OCI-LY7 (cell line): Measurements from ENCODE around the gene BORCS6. TPM values are rescaled to one million over a fixed set of nuclear protein-coding genes. Genes with fewer than 3 reads are reported as not detected.

ENCODE experiments used
- BruUV-seq: library from RNA; stranded (reverse); fragments of 400-500 nt; replicated peaks from 2 replicates; lab custom pipeline; 2021; lab: Mats Ljungman, UMichigan
- CTCF ChIA-PET: fragments of 300-600 bp; sonication (Branson Sonifier 250); formaldehyde crosslinking; loops from one replicate; lab custom pipeline; 2022; ENCODE audit warnings: antibody characterized with exemption; ENCODE audit not compliant: unreplicated experiment; lab: Charles Lee
- POLR2A ChIA-PET: fragments of 300-600 bp; sonication (Branson Sonifier 250); formaldehyde crosslinking; loops from one replicate; lab custom pipeline; 2022; ENCODE audit warnings: antibody characterized with exemption; lab: Charles Lee
- DNase-seq: peaks from one replicate; pipeline ENCODE4 v3.0.0-alpha.2; 2015; ENCODE audit warnings: low spot score
- H2AFZ ChIP-seq: fragments of 200-600 bp; sonication (generic), shearing (Covaris generic); 2 replicates; pipeline ENCODE4 v1.6.1; 2014; ENCODE audit warnings: mild to moderate bottlenecking, antibody characterized with exemption, low read length, moderate library complexity
- H3K27ac ChIP-seq: fragments of 200-600 bp; sonication (generic); 2 replicates; pipeline ENCODE4 v1.5.1; 2014; ENCODE audit warnings: mixed run types, low read depth, mild to moderate bottlenecking, moderate library complexity, low read length, inconsistent platforms; ENCODE audit not compliant: poor library complexity, severe bottlenecking
- H3K36me3 ChIP-seq: fragments of 200-600 bp; sonication (generic); 2 replicates; pipeline ENCODE4 v1.6.1; 2014; ENCODE audit warnings: mild to moderate bottlenecking, antibody characterized with exemption, low read length, moderate library complexity, mixed read lengths; ENCODE audit not compliant: insufficient read depth
- H3K4me1 ChIP-seq: fragments of 200-600 bp; sonication (generic); 2 replicates; pipeline ENCODE4 v1.5.1; 2014; ENCODE audit warnings: mild to moderate bottlenecking, low read length; ENCODE audit not compliant: insufficient read depth, poor library complexity, severe bottlenecking
- H3K4me2 ChIP-seq: fragments of 200-600 bp; sonication (generic); 2 replicates; pipeline ENCODE4 v1.6.1; 2014; ENCODE audit warnings: mild to moderate bottlenecking, low read length
- H3K4me3 ChIP-seq: fragments of 200-600 bp; sonication (generic); 2 replicates; pipeline ENCODE4 v1.5.1; 2014; ENCODE audit warnings: mild to moderate bottlenecking, low read depth, low read length; ENCODE audit not compliant: poor library complexity, severe bottlenecking
- H3K79me2 ChIP-seq: fragments of 200-600 bp; sonication (generic); 2 replicates; pipeline ENCODE4 v1.6.1; 2016; ENCODE audit warnings: low read depth, mild to moderate bottlenecking, low read length, moderate library complexity, mixed read lengths; ENCODE audit not compliant: insufficient read depth
- H3K9me2 ChIP-seq: fragments of 200-600 bp; sonication (generic); 2 replicates; pipeline ENCODE4 v1.6.1; 2016; ENCODE audit warnings: mild to moderate bottlenecking, low read length, mixed read lengths; ENCODE audit not compliant: insufficient read depth
- H3K9me3 ChIP-seq: fragments of 200-600 bp; sonication (generic); 2 replicates; pipeline ENCODE4 v1.6.1; 2014; ENCODE audit warnings: mild to moderate bottlenecking, mixed run types, low read length, mixed read lengths
- H4K20me1 ChIP-seq: fragments of 200-600 bp; sonication (generic); 2 replicates; pipeline ENCODE4 v1.6.1; 2014; ENCODE audit warnings: mild to moderate bottlenecking, antibody characterized with exemption, low read length, moderate library complexity, mixed read lengths; ENCODE audit not compliant: insufficient read depth
- EZH2phosphoT487 ChIP-seq: fragments of 200-600 bp; sonication (generic); IDR thresholded peaks from 2 replicates; pipeline ENCODE4 v1.6.1; 2018; ENCODE audit warnings: low read depth, borderline replicate concordance, mild to moderate bottlenecking, mixed run types, antibody characterized with exemption, low read length, moderate library complexity, mixed read lengths
- intact Hi-C: fragments of 100-400 bp; cut with micrococcal nuclease; formaldehyde crosslinking; loops from one replicate; pipeline ENCODE4 v1.10.0; 2022; ENCODE audit not compliant: unreplicated experiment
- microRNA-seq: library from miRNA; unstranded; fragments of <30 nt; microRNA quantifications from one replicate; pipeline ENCODE4 v1.2.0, GENCODE V29; 2022; ENCODE audit warnings: borderline replicate concordance
- total RNA-seq, 2 experiments: library from RNA; depleted of rRNA in 1 of 2; stranded (reverse); fragments of >200 nt in 1 of 2; shearing (Covaris generic) in 1 of 2; gene quantifications; 2 replicates each; pipeline ENCODE4 v1.2.3, GENCODE V29; 2014 to 2022
- TF ChIP-seq, protein P1 (sequence below): fragments of 200-600 bp; sonication (generic); conservative IDR thresholded peaks from 2 replicates; pipeline ENCODE4 v1.5.1; 2014; ENCODE audit warnings: mild to moderate bottlenecking, antibody characterized with exemption, low read length, moderate library complexity, mixed read lengths

Gene BORCS6
- total RNA-seq, 2 experiments from 2014 or later, result 12.7 to 13.9 TPM

DNA sequence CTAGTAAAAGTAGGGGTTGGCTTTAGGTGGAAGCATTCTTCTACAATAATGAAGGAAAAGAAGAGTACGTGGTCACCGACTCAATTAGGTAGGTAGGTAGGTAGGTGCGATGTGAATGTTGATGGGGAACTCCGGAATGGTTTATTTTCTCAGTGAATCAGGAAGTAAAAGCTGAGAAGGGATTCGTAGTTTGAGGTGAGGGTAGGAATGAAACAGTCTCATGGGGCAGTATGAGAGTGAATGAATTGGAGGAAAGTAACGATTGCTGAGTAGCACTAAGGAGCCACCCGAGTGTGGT, 51.7 kb downstream of the BORCS6 start:
- no peaks in the 10 kb centered on the region for H4K20me1 ChIP-seq
- peak overlapping the region; percentile 74 for H3K27ac ChIP-seq
- peaks cover 23% of the 10 kb centered on the region; the same call in 1 of the 2 replicates for H3K36me3 ChIP-seq
- intact Hi-C loops, result loop anchor here (1.0 to 5.0 kb wide), 2 partner anchors 18 to 164 kb away; no protein-coding TSS in a partner anchor
- ChIA-PET CTCF (interaction anchor here (1.0 to 1.5 kb wide), 3 partner anchors 12 to 25 kb away, joined by 3 read pairs; no protein-coding TSS in a partner anchor), POLR2A (interaction anchor here (0.6 to 2.3 kb wide), 4 partner anchors 12 to 720 kb away, joined by 3 to 7 read pairs (median 4); no protein-coding TSS in a partner anchor)
- BruUV-seq, result no TSS peak
- no peaks in the 10 kb centered on the region for H3K9me3 ChIP-seq
- TF ChIP-seq, protein P1, sequence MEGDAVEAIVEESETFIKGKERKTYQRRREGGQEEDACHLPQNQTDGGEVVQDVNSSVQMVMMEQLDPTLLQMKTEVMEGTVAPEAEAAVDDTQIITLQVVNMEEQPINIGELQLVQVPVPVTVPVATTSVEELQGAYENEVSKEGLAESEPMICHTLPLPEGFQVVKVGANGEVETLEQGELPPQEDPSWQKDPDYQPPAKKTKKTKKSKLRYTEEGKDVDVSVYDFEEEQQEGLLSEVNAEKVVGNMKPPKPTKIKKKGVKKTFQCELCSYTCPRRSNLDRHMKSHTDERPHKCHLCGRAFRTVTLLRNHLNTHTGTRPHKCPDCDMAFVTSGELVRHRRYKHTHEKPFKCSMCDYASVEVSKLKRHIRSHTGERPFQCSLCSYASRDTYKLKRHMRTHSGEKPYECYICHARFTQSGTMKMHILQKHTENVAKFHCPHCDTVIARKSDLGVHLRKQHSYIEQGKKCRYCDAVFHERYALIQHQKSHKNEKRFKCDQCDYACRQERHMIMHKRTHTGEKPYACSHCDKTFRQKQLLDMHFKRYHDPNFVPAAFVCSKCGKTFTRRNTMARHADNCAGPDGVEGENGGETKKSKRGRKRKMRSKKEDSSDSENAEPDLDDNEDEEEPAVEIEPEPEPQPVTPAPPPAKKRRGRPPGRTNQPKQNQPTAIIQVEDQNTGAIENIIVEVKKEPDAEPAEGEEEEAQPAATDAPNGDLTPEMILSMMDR, result no peak
- TF ChIP-seq EZH2phosphoT487, result no peak
- no peak for DNase-seq
- H3K4me1 ChIP-seq, result peaks cover 18% of the 10 kb centered on the region
- H3K9me2 ChIP-seq, result no peaks in the 10 kb centered on the region
- no peaks in the 10 kb centered on the region for H3K79me2 ChIP-seq
- peak overlapping the region; percentile 66 for H2AFZ ChIP-seq
- H3K4me2 ChIP-seq, result peak overlapping the region; percentile 89
- H3K4me3 ChIP-seq, result peak overlapping the region; percentile 70

Small RNA genes lying within 50 kb of the gene (microRNA-seq; reads per million reads assigned to microRNA genes)
- gene MIR4521 (1,646 reads per million, percentile 85 among the genes with 10 or more reads in this experiment), gene MIR6883 (not detected)

Other genes with a start within 250 kb of the BORCS6 start
- gene GUCY2D, start 187.6 kb downstream of the BORCS6 start, total RNA-seq (2014; rRNA removed; shearing (Covaris generic)), result not detected in 2 replicates
- not detected in 2 replicates for gene GUCY2D, start 187.6 kb downstream of the BORCS6 start, total RNA-seq (2022)
- not detected in 2 replicates for gene ALOX15B, start 151.1 kb downstream of the BORCS6 start, total RNA-seq (2014; rRNA removed; shearing (Covaris generic))
- gene ALOX15B, start 151.1 kb downstream of the BORCS6 start, total RNA-seq (2022), result not detected in 2 replicates
- gene ALOX12B, start 102.5 kb downstream of the BORCS6 start, total RNA-seq (2014; rRNA removed; shearing (Covaris generic)), result 2.0 TPM in 1 of 2 replicates, not detected in the other
- gene ALOX12B, start 102.5 kb downstream of the BORCS6 start, total RNA-seq (2022), result 4.5 and 5.3 TPM in 2 replicates
- gene ALOXE3, start 71.7 kb downstream of the BORCS6 start, total RNA-seq (2014; rRNA removed; shearing (Covaris generic)), result not detected in 2 replicates
- gene ALOXE3, start 71.7 kb downstream of the BORCS6 start, total RNA-seq (2022), result 0.10 TPM in 1 of 2 replicates, not detected in the other
- gene HES7, start 66.1 kb downstream of the BORCS6 start, total RNA-seq (2014; rRNA removed; shearing (Covaris generic)), result 0.44 and 0.75 TPM in 2 replicates
- 4.6 and 5.8 TPM in 2 replicates for gene HES7, start 66.1 kb downstream of the BORCS6 start, total RNA-seq (2022)
- 13.9 and 15.4 TPM in 2 replicates for gene PER1, start 37.8 kb downstream of the BORCS6 start, total RNA-seq (2014; rRNA removed; shearing (Covaris generic))
- gene PER1, start 37.8 kb downstream of the BORCS6 start, total RNA-seq (2022), result 38.0 and 48.0 TPM in 2 replicates
- gene VAMP2, start 27.2 kb downstream of the BORCS6 start, total RNA-seq (2014; rRNA removed; shearing (Covaris generic)), result 10.4 and 21.2 TPM in 2 replicates
- gene VAMP2, start 27.2 kb downstream of the BORCS6 start, total RNA-seq (2022), result 40.9 and 45.1 TPM in 2 replicates
- gene TMEM107, start 13.8 kb downstream of the BORCS6 start, total RNA-seq (2014; rRNA removed; shearing (Covaris generic)), result 34.6 and 57.0 TPM in 2 replicates
- gene TMEM107, start 13.8 kb downstream of the BORCS6 start, total RNA-seq (2022), result 43.9 and 45.4 TPM in 2 replicates
- 248 and 283 TPM in 2 replicates for gene AURKB, start 20.4 kb upstream of the BORCS6 start, total RNA-seq (2014; rRNA removed; shearing (Covaris generic))
- gene AURKB, start 20.4 kb upstream of the BORCS6 start, total RNA-seq (2022), result 310 and 323 TPM in 2 replicates
- 36.2 and 50.3 TPM in 2 replicates for gene CTC1, start 57.9 kb upstream of the BORCS6 start, total RNA-seq (2014; rRNA removed; shearing (Covaris generic))
- 97.6 and 122 TPM in 2 replicates for gene CTC1, start 57.9 kb upstream of the BORCS6 start, total RNA-seq (2022)
- 114 and 122 TPM in 2 replicates for gene PFAS, start 59.1 kb upstream of the BORCS6 start, total RNA-seq (2014; rRNA removed; shearing (Covaris generic))
- 170 and 180 TPM in 2 replicates for gene PFAS, start 59.1 kb upstream of the BORCS6 start, total RNA-seq (2022)
- 30.6 and 32.2 TPM in 2 replicates for gene RANGRF, start 98.5 kb upstream of the BORCS6 start, total RNA-seq (2014; rRNA removed; shearing (Covaris generic))
- gene RANGRF, start 98.5 kb upstream of the BORCS6 start, total RNA-seq (2022), result 43.3 and 46.7 TPM in 2 replicates
- gene SLC25A35, start 105.2 kb upstream of the BORCS6 start, total RNA-seq (2014; rRNA removed; shearing (Covaris generic)), result 3.9 and 4.5 TPM in 2 replicates
- 23.8 and 27.8 TPM in 2 replicates for gene SLC25A35, start 105.2 kb upstream of the BORCS6 start, total RNA-seq (2022)
- not detected in 2 replicates for gene ARHGEF15, start 120.1 kb upstream of the BORCS6 start, total RNA-seq (2014; rRNA removed; shearing (Covaris generic))
- gene ARHGEF15, start 120.1 kb upstream of the BORCS6 start, total RNA-seq (2022), result not detected in 2 replicates
- gene ODF4, start 149.7 kb upstream of the BORCS6 start, total RNA-seq (2014; rRNA removed; shearing (Covaris generic)), result not detected in 2 replicates
- gene ODF4, start 149.7 kb upstream of the BORCS6 start, total RNA-seq (2022), result not detected in 2 replicates
- gene RPL26, start 193.0 kb upstream of the BORCS6 start, total RNA-seq (2014; rRNA removed; shearing (Covaris generic)), result 4,013 and 5,038 TPM in 2 replicates
- 3,139 and 3,331 TPM in 2 replicates for gene RPL26, start 193.0 kb upstream of the BORCS6 start, total RNA-seq (2022)
- gene RNF222, start 207.6 kb upstream of the BORCS6 start, total RNA-seq (2014; rRNA removed; shearing (Covaris generic)), result 0.06 TPM in 1 of 2 replicates, not detected in the other
- gene RNF222, start 207.6 kb upstream of the BORCS6 start, total RNA-seq (2022), result 0.15 TPM in 2 replicates
- 37.9 and 40.0 TPM in 2 replicates for gene NDEL1, start 245.7 kb upstream of the BORCS6 start, total RNA-seq (2014; rRNA removed; shearing (Covaris generic))
- gene NDEL1, start 245.7 kb upstream of the BORCS6 start, total RNA-seq (2022), result 65.7 and 69.9 TPM in 2 replicates